Measurements from ENCODE around the gene CIT.

CIT gene

GRCh38 chr12:119870457-119870856 is 6.7 kb downstream of the CIT start:
- H3K4me3 ChIP-seq (replicated peaks; ENCODE audit: low read depth, low read length) = no peak overlapping the region
- no peak for DNase-seq (ENCODE audit: extremely low read depth, insufficient read length)
- H3K27me3 ChIP-seq (replicated peaks; ENCODE audit: control insufficient read depth, insufficient read depth, low read length) = no peaks in the 10 kb centered on the region
- TF ChIP-seq CTCF (IDR thresholded peaks at IDR 0.05; ENCODE audit: insufficient read depth, low read length, poor library complexity, severe bottlenecking) = no peak
- H3K36me3 ChIP-seq (ENCODE audit: control insufficient read depth, insufficient read depth, low read length) = peaks cover 4% of the 10 kb centered on the region

DNA sequence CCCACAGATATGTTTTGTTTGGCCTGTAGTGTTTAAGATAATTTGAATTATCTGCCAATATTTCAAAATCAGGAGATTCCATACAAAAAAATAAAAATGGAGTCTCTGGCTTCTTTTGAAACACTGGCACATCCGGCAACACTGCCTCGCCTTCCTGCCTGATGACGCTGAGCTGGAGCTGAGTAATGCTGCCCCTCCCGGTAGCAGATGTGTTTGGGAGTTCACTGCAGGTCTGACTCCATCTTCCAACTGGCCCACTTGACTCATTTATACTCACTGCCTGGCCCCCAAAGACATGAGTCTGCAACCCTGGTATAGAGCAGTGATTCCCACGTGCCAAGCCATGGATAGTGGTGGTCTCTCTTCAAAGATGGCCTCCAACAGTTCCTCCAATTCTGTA is 7.4 kb downstream of the CIT start:
- no peak for TF ChIP-seq CTCF (IDR thresholded peaks at IDR 0.05; ENCODE audit: insufficient read depth, low read length, poor library complexity, severe bottlenecking)
- H3K36me3 ChIP-seq (ENCODE audit: control insufficient read depth, insufficient read depth, low read length) = peaks cover 4% of the 10 kb centered on the region
- no peak for DNase-seq (ENCODE audit: extremely low read depth, insufficient read length)

GRCh38 chr12:119868992-119869391 is 8.1 kb downstream of the CIT start:
- no peak for TF ChIP-seq CTCF (IDR thresholded peaks at IDR 0.05; ENCODE audit: insufficient read depth, low read length, poor library complexity, severe bottlenecking)
- no peak for DNase-seq (ENCODE audit: extremely low read depth, insufficient read length)
- H3K4me3 ChIP-seq (replicated peaks; ENCODE audit: low read depth, low read length) = no peak overlapping the region
- no peaks in the 10 kb centered on the region for H3K27me3 ChIP-seq (replicated peaks; ENCODE audit: control insufficient read depth, insufficient read depth, low read length)
- peaks cover 4% of the 10 kb centered on the region for H3K36me3 ChIP-seq (ENCODE audit: control insufficient read depth, insufficient read depth, low read length)

More for the DNA sequence above, 7.4 kb downstream of the CIT start:
- Histone ChIP-seq H3K4me3 (replicated peaks; ENCODE audit: low read depth, low read length) (no peak overlapping the region), H3K27me3 (replicated peaks; ENCODE audit: control insufficient read depth, insufficient read depth, low read length) (no peaks in the 10 kb centered on the region)

DNA sequence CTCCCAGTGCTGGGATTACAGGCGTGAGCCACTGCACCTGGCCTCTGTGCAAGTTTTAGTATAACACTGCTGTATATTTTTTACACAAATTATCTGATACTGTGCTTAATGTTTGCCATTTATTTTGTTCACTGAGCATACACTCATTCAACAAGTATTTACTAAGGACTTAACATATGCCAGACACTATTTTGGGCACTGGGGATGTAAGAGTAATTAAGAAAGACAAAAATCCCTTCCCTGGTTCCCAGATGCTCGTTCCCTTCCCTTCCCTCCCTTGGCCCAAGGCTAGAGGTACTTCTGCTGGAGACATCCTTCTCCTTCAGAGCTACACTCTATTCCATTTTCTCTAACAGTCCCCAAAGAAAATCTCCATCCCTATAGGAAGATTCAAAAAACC is 12.5 kb downstream of the CIT start:
- no peak for DNase-seq (ENCODE audit: extremely low read depth, insufficient read length)
- H3K27me3 ChIP-seq (replicated peaks; ENCODE audit: control insufficient read depth, insufficient read depth, low read length) = no peaks in the 10 kb centered on the region
- H3K36me3 ChIP-seq (ENCODE audit: control insufficient read depth, insufficient read depth, low read length) = peaks cover 4% of the 10 kb centered on the region
- no peak for TF ChIP-seq CTCF (IDR thresholded peaks at IDR 0.05; ENCODE audit: insufficient read depth, low read length, poor library complexity, severe bottlenecking)
- no peak overlapping the region for H3K4me3 ChIP-seq (replicated peaks; ENCODE audit: low read depth, low read length)

DNA sequence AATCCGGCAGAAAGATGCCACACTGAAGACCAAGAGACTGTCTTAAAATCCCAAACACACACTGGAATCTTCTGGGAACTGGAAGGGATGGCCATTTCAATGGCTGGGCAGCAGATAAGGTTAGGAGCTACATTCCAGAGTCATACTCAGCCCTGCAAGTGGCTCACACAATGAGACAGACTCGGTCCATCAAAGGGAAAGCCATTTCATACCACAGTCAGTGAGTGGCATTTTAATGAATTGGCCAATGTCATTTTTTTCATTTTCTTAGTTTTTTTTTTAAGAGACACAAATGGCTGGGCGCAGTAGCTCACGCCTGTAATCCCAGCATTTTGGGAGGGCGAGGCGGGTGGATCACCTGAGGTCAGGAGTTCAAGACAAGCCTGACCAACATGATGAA is 17.9 kb downstream of the CIT start:
- no peak for DNase-seq (ENCODE audit: extremely low read depth, insufficient read length)
- Histone ChIP-seq H3K36me3 (ENCODE audit: control insufficient read depth, insufficient read depth, low read length) (no peaks in the 10 kb centered on the region), H3K27me3 (replicated peaks; ENCODE audit: control insufficient read depth, insufficient read depth, low read length) (no peaks in the 10 kb centered on the region), H3K4me3 (replicated peaks; ENCODE audit: low read depth, low read length) (no peak overlapping the region)
- TF ChIP-seq CTCF (IDR thresholded peaks at IDR 0.05; ENCODE audit: insufficient read depth, low read length, poor library complexity, severe bottlenecking) = no peak

DNA sequence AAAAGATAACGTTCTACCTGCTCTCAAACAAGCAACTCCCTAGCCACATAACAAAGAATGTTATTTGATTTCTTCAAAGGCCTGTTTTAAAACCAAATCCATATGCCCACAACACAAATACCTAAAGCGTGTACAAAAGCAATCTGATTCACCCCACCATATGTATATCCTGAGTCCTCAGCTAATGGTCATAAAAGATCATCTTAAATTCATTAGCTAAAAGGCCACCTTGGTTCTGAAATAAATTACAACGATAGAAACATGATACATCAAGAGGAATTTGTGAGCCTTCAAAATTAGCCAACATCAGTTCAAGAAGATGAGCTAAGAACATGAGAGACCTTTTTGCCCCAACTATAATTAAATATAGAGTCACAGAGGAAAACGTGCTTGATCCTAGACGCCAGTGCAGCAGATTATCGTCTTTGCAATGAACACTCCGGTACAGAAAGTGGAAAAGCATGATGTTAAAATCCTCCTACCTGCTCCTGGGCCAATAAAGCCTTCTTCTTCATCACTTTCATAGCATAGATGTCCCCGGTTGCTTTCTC is 20.0 kb downstream of the CIT start:
- H3K27me3 ChIP-seq (replicated peaks; ENCODE audit: control insufficient read depth, insufficient read depth, low read length) = no peaks in the 10 kb centered on the region
- DNase-seq (ENCODE audit: extremely low read depth, insufficient read length) = no peak
- H3K4me3 ChIP-seq (replicated peaks; ENCODE audit: low read depth, low read length) = no peak overlapping the region
- H3K36me3 ChIP-seq (ENCODE audit: control insufficient read depth, insufficient read depth, low read length) = no peaks in the 10 kb centered on the region
- TF ChIP-seq CTCF (IDR thresholded peaks at IDR 0.05; ENCODE audit: insufficient read depth, low read length, poor library complexity, severe bottlenecking) = no peak

All from GM06990 (cell line).